T-helper 1 cell treated with Interleukin-12 subunit alpha and Interleukin-12 subunit beta and Interleukin-4 antibody, amounts not matched to agents 30 μg/mL and 1 μg/mL, for 36 hours (primary cell): Measurements from ENCODE around the gene GRIK3.

Source experiments
- H3K27ac Mint-ChIP-seq: one replicate; pipeline ENCODE4 v1.8.0; 2021; ENCODE audit warnings: mild to moderate bottlenecking, mixed read lengths
- H3K27me3 Mint-ChIP-seq: one replicate; pipeline ENCODE4 v1.8.0; 2021; ENCODE audit warnings: low read depth, mixed read lengths
- H3K36me3 Mint-ChIP-seq: one replicate; pipeline ENCODE4 v1.8.0; 2021; ENCODE audit warnings: low read depth, mixed read lengths
- H3K4me1 Mint-ChIP-seq: one replicate; pipeline ENCODE4 v1.8.0; 2021; ENCODE audit warnings: low read depth, mixed read lengths
- H3K4me3 Mint-ChIP-seq: one replicate; pipeline ENCODE4 v1.8.0; 2021; ENCODE audit warnings: mild to moderate bottlenecking, moderate library complexity, mixed read lengths
- H3K9me3 Mint-ChIP-seq: one replicate; pipeline ENCODE4 v1.8.0; 2021; ENCODE audit warnings: mixed read lengths

Gene GRIK3

DNA sequence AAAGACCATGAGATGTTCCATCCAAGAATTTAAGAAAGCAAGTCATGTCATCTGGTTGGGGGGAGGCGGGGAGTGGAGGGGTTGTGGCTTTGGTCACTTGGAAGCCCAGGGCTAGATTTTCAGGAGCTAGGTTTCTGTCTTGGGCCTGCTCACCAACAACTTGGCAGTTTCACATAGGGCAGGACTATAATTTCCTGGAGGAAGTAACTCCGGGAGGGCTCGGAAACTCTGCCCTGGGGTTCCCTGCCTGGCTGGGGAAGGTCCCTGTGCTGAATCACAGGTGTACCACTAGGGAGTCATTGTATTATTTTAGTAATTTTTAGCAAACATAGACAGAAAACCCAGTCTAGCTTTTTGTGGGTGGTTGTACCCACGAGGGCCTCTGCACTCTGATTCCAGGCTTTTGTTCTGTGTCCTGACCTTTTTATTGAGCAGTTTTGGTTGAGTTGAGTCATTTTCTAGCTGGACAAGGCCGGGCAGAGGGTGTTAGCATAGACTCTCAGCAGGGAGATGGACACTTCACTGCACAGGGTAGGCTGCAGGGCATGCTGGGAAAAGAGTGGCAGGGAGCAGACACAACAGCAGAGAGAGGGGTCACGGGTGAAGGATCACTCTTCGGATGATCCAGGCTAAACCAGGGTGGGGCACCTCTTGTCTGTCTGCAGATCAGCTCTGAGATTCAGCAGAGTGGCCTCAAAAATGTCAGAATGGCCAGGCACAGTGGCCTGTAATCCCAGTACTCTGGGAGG, 144.7 kb downstream of the GRIK3 start:
- H3K27me3 Mint-ChIP-seq, result no peaks in the 10 kb centered on the region

GRCh38 chr1:36888811-36889477, 145.4 kb downstream of the GRIK3 start:
- H3K27ac Mint-ChIP-seq, result no peak overlapping the region
- H3K9me3 Mint-ChIP-seq, result no peaks in the 10 kb centered on the region
- H3K36me3 Mint-ChIP-seq, result no peaks in the 10 kb centered on the region
- H3K4me3 Mint-ChIP-seq, result no peak overlapping the region
- no peaks in the 10 kb centered on the region for H3K27me3 Mint-ChIP-seq
- no peaks in the 10 kb centered on the region for H3K4me1 Mint-ChIP-seq

More for the DNA sequence above, 144.7 kb downstream of the GRIK3 start:
- no peak overlapping the region for H3K4me3 Mint-ChIP-seq
- H3K4me1 Mint-ChIP-seq, result no peaks in the 10 kb centered on the region
- no peaks in the 10 kb centered on the region for H3K9me3 Mint-ChIP-seq
- no peak overlapping the region for H3K27ac Mint-ChIP-seq
- no peaks in the 10 kb centered on the region for H3K36me3 Mint-ChIP-seq

DNA sequence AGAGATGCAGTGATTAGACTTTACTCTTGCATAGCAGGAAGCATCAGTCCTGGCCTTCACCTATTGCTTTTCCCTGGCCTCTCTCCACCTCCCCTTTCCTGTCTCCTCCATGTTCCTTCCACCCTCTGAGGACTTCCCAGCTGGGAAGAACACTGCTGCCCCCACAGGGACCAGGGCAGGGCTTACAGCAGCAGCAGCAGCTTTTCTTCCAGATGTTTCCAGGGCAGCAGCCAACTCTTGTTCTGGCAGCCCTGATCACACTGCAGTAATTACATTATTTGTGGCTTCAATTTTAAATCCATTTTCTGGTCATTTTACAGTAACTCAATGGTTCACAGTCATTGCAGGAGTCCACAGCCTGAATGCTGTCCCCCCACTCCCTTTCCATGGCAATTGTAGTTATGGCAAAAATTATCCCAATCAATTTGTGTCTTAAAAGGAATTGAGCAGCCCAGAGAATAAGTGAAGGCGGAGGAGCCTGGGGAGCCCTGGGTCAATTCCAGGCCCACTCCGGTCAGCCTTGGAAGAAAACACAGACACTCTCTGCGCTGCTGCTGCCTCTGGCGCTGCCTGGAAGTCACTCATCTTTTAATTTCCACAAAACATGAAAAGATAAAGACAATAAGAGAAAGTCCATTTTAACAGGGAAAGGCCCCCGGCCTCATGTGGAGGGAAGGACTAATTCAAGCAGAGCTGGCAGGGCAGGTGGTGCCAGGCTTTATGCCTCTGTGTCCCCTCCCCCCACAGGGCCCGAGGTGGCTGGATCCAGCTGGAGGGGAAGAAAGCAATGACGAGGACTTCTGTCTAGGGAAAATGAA, 148.6 kb downstream of the GRIK3 start:
- Mint-ChIP-seq H3K27me3 (no peaks in the 10 kb centered on the region), H3K27ac (no peak overlapping the region), H3K9me3 (no peaks in the 10 kb centered on the region), H3K4me3 (no peak overlapping the region), H3K36me3 (no peaks in the 10 kb centered on the region), H3K4me1 (no peaks in the 10 kb centered on the region)

DNA sequence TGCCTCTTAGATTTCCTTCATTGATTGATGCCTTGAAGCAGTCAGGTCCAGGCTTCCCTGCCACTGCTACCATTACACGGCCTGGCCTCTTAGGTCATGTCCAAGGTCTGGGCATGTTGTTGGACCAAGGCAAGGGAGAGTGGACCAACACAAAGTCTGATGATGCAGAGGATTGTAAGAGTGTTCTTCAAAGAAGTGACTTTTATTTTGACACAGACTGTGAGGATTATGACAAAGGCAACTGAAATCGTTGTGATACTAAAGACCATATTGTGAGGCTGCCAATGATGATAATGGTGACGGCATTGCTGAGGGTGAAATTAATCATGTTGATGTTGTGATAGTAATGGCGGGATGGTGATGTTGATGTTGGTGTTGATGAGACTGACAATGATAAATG, 149.5 kb downstream of the GRIK3 start:
- no peaks in the 10 kb centered on the region for H3K36me3 Mint-ChIP-seq
- H3K27me3 Mint-ChIP-seq, result no peaks in the 10 kb centered on the region
- no peaks in the 10 kb centered on the region for H3K9me3 Mint-ChIP-seq
- H3K27ac Mint-ChIP-seq, result no peak overlapping the region
- no peaks in the 10 kb centered on the region for H3K4me1 Mint-ChIP-seq
- H3K4me3 Mint-ChIP-seq, result no peak overlapping the region

GRCh38 chr1:36884029-36884701, 150.2 kb downstream of the GRIK3 start:
- no peak overlapping the region for H3K27ac Mint-ChIP-seq
- no peaks in the 10 kb centered on the region for H3K27me3 Mint-ChIP-seq
- H3K4me3 Mint-ChIP-seq, result no peak overlapping the region
- H3K9me3 Mint-ChIP-seq, result no peaks in the 10 kb centered on the region
- H3K4me1 Mint-ChIP-seq, result no peaks in the 10 kb centered on the region
- no peaks in the 10 kb centered on the region for H3K36me3 Mint-ChIP-seq

DNA sequence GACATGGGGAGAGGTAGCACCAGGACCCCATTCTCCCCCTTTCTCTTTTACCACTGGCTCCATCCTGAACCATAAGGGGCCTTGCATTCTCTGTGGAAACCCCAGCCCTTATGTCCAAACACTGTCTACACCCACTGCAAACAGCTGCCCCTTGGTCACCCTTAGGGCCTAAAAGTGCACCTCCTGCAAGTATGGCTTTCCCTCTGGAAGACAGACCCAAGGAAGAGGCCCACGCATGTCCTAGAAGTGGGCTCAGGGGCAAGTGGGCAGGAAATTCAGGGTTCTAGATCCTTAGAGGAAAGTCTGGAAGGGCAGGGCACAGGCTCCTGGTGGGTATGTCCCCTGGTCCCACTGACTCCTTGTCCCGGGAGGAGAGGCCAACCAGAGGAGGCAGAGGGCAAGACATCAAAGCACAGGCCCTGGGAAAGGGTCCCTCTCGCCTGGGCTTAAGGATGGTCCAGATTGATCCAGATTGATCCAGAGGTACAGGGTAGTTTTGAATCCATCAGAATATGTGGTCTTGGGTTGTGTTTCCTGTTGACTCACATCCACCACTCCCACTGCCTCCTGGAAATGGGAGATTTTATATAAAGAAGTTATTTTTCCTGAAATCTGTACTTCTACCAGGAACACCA, 150.9 kb downstream of the GRIK3 start:
- H3K27ac Mint-ChIP-seq, result no peak overlapping the region
- H3K4me1 Mint-ChIP-seq, result no peaks in the 10 kb centered on the region

GRCh38 chr1:36882536-36883285, 151.6 kb downstream of the GRIK3 start:
- Mint-ChIP-seq H3K4me3 (no peak overlapping the region), H3K27me3 (peaks cover 1% of the 10 kb centered on the region), H3K9me3 (no peaks in the 10 kb centered on the region), H3K36me3 (no peaks in the 10 kb centered on the region), H3K4me1 (no peaks in the 10 kb centered on the region), H3K27ac (no peak overlapping the region)

More for the DNA sequence above, 150.9 kb downstream of the GRIK3 start:
- no peak overlapping the region for H3K4me3 Mint-ChIP-seq
- H3K36me3 Mint-ChIP-seq, result no peaks in the 10 kb centered on the region
- no peaks in the 10 kb centered on the region for H3K27me3 Mint-ChIP-seq
- H3K9me3 Mint-ChIP-seq, result no peaks in the 10 kb centered on the region

- Mint-ChIP-seq H3K36me3 (no peaks in the 10 kb centered on the region), H3K4me1 (no peaks in the 10 kb centered on the region), H3K27me3 (peaks cover 9% of the 10 kb centered on the region), H3K27ac (no peak overlapping the region), H3K4me3 (no peak overlapping the region), H3K9me3 (no peaks in the 10 kb centered on the region)
These were observed 152.8 kb downstream of the GRIK3 start for GRCh38 chr1:36881541-36881940.

DNA sequence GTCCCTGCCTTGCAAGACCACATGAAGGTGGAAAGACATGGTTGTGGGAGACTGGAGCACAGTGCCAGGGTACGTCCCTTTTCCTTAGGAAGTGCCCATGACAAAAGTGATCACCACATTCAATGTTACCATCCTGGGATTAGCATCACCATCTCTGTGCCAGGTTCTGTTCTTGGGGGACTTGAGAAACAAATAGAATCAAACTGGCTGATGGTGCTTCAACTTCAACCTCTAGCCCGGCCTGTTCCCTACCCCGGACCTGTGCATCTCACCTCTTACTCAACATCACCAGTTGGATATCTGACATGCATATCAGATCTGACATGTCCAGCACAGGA, 153.3 kb downstream of the GRIK3 start:
- H3K36me3 Mint-ChIP-seq, result no peaks in the 10 kb centered on the region
- H3K4me1 Mint-ChIP-seq, result no peaks in the 10 kb centered on the region
- H3K4me3 Mint-ChIP-seq, result no peak overlapping the region
- H3K27ac Mint-ChIP-seq, result no peak overlapping the region
- H3K9me3 Mint-ChIP-seq, result no peaks in the 10 kb centered on the region
- peaks cover 9% of the 10 kb centered on the region for H3K27me3 Mint-ChIP-seq

GRCh38 chr1:36880155-36881067, 153.9 kb downstream of the GRIK3 start:
- no peaks in the 10 kb centered on the region for H3K36me3 Mint-ChIP-seq
- no peak overlapping the region for H3K4me3 Mint-ChIP-seq
- no peaks in the 10 kb centered on the region for H3K9me3 Mint-ChIP-seq
- H3K4me1 Mint-ChIP-seq, result no peaks in the 10 kb centered on the region
- H3K27me3 Mint-ChIP-seq, result peaks cover 9% of the 10 kb centered on the region
- H3K27ac Mint-ChIP-seq, result no peak overlapping the region

- peaks cover 9% of the 10 kb centered on the region for H3K27me3 Mint-ChIP-seq
- no peak overlapping the region for H3K4me3 Mint-ChIP-seq
- no peak overlapping the region for H3K27ac Mint-ChIP-seq
- no peaks in the 10 kb centered on the region for H3K9me3 Mint-ChIP-seq
- H3K4me1 Mint-ChIP-seq, result no peaks in the 10 kb centered on the region
- no peaks in the 10 kb centered on the region for H3K36me3 Mint-ChIP-seq
These were observed 154.7 kb downstream of the GRIK3 start for GRCh38 chr1:36879613-36880012.

DNA sequence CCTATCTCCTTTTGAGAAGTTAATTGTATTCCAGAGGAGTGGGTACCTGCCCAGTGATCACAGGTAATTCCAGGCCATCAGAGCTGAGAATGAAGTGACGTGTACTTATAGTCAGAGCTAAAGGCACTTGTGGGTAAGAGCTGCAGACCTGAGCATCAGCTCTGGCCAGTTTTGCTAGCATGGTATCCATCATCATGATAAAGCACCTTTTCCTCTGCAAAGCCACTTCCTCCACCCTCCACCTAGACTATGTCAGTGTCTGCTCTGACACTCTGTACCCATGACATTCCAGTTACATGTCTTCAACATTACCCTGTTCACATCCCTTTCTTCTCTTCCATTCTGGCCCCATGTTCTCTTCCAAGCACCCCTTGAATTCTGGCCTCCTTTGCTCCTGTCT, 157.3 kb downstream of the GRIK3 start:
- peaks cover 9% of the 10 kb centered on the region for H3K27me3 Mint-ChIP-seq
- H3K27ac Mint-ChIP-seq, result no peak overlapping the region
- no peaks in the 10 kb centered on the region for H3K36me3 Mint-ChIP-seq
- H3K4me3 Mint-ChIP-seq, result no peak overlapping the region
- no peaks in the 10 kb centered on the region for H3K4me1 Mint-ChIP-seq
- H3K9me3 Mint-ChIP-seq, result no peaks in the 10 kb centered on the region
